HCT116 (cell line): Measurements from ENCODE around the gene SLC16A10. TPM values are rescaled to one million over a fixed set of nuclear protein-coding genes. Genes with fewer than 3 reads are reported as not detected.

ENCODE experiments used
- ATAC-seq: fragments of 200-7000 bp; cut with Tn5 transposase; 2 replicates; pipeline ENCODE4 v1.9.1; 2020; ENCODE audit warnings: mild to moderate bottlenecking, moderate library complexity
- BruUV-seq: library from RNA; stranded (reverse); fragments of 400-500 nt; replicated peaks from 2 replicates; lab custom pipeline; 2021; lab: Mats Ljungman, UMichigan
- CTCF ChIA-PET: fragments of 300-600 bp; sonication (Branson Sonifier 250); formaldehyde crosslinking; loops from one replicate; lab custom pipeline; 2021; ENCODE audit warnings: antibody characterized with exemption; lab: Charles Lee
- POLR2A ChIA-PET: fragments of 300-600, 350-600 bp; sonication (Branson Sonifier 250); formaldehyde crosslinking; loops from one replicate; lab custom pipeline; 2021; ENCODE audit warnings: antibody characterized with exemption; lab: Charles Lee
- RAD21 ChIA-PET, 2 experiments: fragments of 300-600 bp; sonication (Branson Sonifier 250); formaldehyde crosslinking; loops; one replicate each; lab custom pipeline; 2023; ENCODE audit warnings: low total read pairs in 2 of 2; ENCODE audit not compliant: uncharacterized antibody in 2 of 2, unreplicated experiment in 2 of 2, low non-redundant PET in 1 of 2; lab: Charles Lee
- DNase-seq: peaks from one replicate; pipeline ENCODE4 v3.0.0-alpha.2; 2010; ENCODE audit warnings: low read depth, low spot score
- H2AFZ ChIP-seq: fragments of 200-600 bp; shearing (Covaris generic), sonication (generic); 2 replicates; pipeline ENCODE4 v1.6.1; 2017; ENCODE audit warnings: low read depth, mixed run types, mixed read lengths, antibody characterized with exemption, low read length; ENCODE audit not compliant: poor library complexity, severe bottlenecking
- H3K27ac ChIP-seq: 2 replicates; pipeline ENCODE4 v1.5.1; 2012; ENCODE audit warnings: low read depth, low read length
- H3K27me3 ChIP-seq: fragments of 200-600 bp; sonication (generic); 2 replicates; pipeline ENCODE4 v1.6.1; 2016; ENCODE audit warnings: mixed run types, low read length, mixed read lengths; ENCODE audit not compliant: insufficient read depth
- H3K36me3 ChIP-seq, 2 experiments: fragments of 200-500 bp in 1 of 2; fragments of 200-600 bp in 1 of 2; sonication (Bioruptor generic) in 1 of 2; sonication (generic) in 1 of 2; 2 replicates each; pipeline versions ENCODE4 v1.5.1 to v1.6.1; 2014 to 2016; ENCODE audit warnings: low read length in 2 of 2, inconsistent platforms in 1 of 2, mixed read lengths in 1 of 2, mixed run types in 1 of 2; ENCODE audit not compliant: insufficient read depth in 2 of 2, control insufficient read depth in 1 of 2
- H3K4me1 ChIP-seq, 2 experiments: fragments of 200-600 bp in 1 of 2; sonication (generic) in 1 of 2; 2 replicates each; pipeline versions ENCODE4 v1.5.1 to v1.6.1; 2012 to 2017; ENCODE audit warnings: low read length in 2 of 2, inconsistent platforms in 1 of 2, mild to moderate bottlenecking in 1 of 2, mixed read lengths in 1 of 2, mixed run types in 1 of 2, moderate library complexity in 1 of 2; ENCODE audit not compliant: insufficient read depth in 2 of 2, control insufficient read depth in 1 of 2
- H3K4me2 ChIP-seq: fragments of 200-600 bp; sonication (generic); 2 replicates; pipeline ENCODE4 v1.6.1; 2017; ENCODE audit warnings: mixed run types, low read length, mixed read lengths
- H3K4me3 ChIP-seq, 2 experiments: fragments of 200-600 bp in 1 of 2; sonication (generic) in 1 of 2; replicated peaks in 1 of 2; 2 replicates each; pipeline ENCODE4 v1.5.1; 2011 to 2016; ENCODE audit warnings: low read length in 2 of 2, control low read depth in 1 of 2, low read depth in 1 of 2, mild to moderate bottlenecking in 1 of 2, mixed read lengths in 1 of 2, mixed run types in 1 of 2
- H3K79me2 ChIP-seq: fragments of 200-600 bp; sonication (generic); 2 replicates; pipeline ENCODE4 v1.6.1; 2017; ENCODE audit warnings: mild to moderate bottlenecking, mixed run types, low read length, moderate library complexity, mixed read lengths; ENCODE audit not compliant: insufficient read depth
- H3K9ac ChIP-seq: fragments of 200-600 bp; sonication (generic); 2 replicates; pipeline ENCODE4 v1.6.1; 2016; ENCODE audit warnings: low read length, mixed read lengths
- H3K9me2 ChIP-seq: fragments of 200-600 bp; sonication (generic), shearing (Covaris generic); 2 replicates; pipeline ENCODE4 v1.6.1; 2017; ENCODE audit warnings: mixed run types, mild to moderate bottlenecking, moderate library complexity; ENCODE audit not compliant: insufficient read depth
- H3K9me3 ChIP-seq, 2 experiments: fragments of 200-500 bp in 1 of 2; fragments of 200-600 bp in 1 of 2; sonication (Bioruptor generic) in 1 of 2; sonication (generic) in 1 of 2; 2 replicates each; pipeline ENCODE4 v1.6.1; 2014 to 2017; ENCODE audit warnings: low read length in 2 of 2, mixed read lengths in 2 of 2, inconsistent platforms in 1 of 2, low read depth in 1 of 2, mild to moderate bottlenecking in 1 of 2, mixed run types in 1 of 2, moderate library complexity in 1 of 2; ENCODE audit not compliant: control insufficient read depth in 1 of 2, insufficient read depth in 1 of 2
- H4K20me1 ChIP-seq: fragments of 200-600 bp; sonication (generic), shearing (Covaris generic); 2 replicates; pipeline ENCODE4 v1.6.1; 2017; ENCODE audit warnings: mixed run types, mild to moderate bottlenecking, moderate library complexity; ENCODE audit not compliant: insufficient read depth
- ATF3 ChIP-seq: IDR thresholded peaks from 2 replicates; pipeline ENCODE4 v1.6.1; 2012
- CBX3 ChIP-seq: IDR thresholded peaks from 2 replicates; pipeline ENCODE4 v1.6.1; 2012; ENCODE audit warnings: low read depth
- CEBPB ChIP-seq: IDR thresholded peaks from 2 replicates; pipeline ENCODE4 v1.6.1; 2012; ENCODE audit warnings: low read depth
- CTCF ChIP-seq, 3 experiments: fragments of 200-600 bp in 1 of 3; sonication (generic) in 1 of 3; IDR thresholded peaks in 2 of 3; conservative IDR thresholded peaks in 1 of 3; 2 replicates each; pipeline ENCODE4 v1.5.1; 2012 to 2017; ENCODE audit warnings: low read depth in 2 of 3, low read length in 2 of 3, antibody characterized with exemption in 1 of 3, borderline replicate concordance in 1 of 3, control low read depth in 1 of 3, mild to moderate bottlenecking in 1 of 3, mixed read lengths in 1 of 3, mixed run types in 1 of 3, moderate library complexity in 1 of 3; ENCODE audit not compliant: insufficient read depth in 1 of 3
- ELF1 ChIP-seq: IDR thresholded peaks from 2 replicates; pipeline ENCODE4 v1.6.1; 2012; ENCODE audit warnings: low read depth, borderline replicate concordance
- EZH2 ChIP-seq: fragments of 200-600 bp; sonication (generic); IDR thresholded peaks from 2 replicates; pipeline ENCODE4 v1.6.1; 2017; ENCODE audit warnings: antibody characterized with exemption, mixed run types
- FOSL1 ChIP-seq: IDR thresholded peaks from 2 replicates; pipeline ENCODE4 v1.6.1; 2012; ENCODE audit warnings: low read depth
- JUND ChIP-seq: IDR thresholded peaks from 2 replicates; pipeline ENCODE4 v1.6.1; 2012
- MAX ChIP-seq: IDR thresholded peaks from 2 replicates; pipeline ENCODE4 v1.6.1; 2012
- POLR2A ChIP-seq: IDR thresholded peaks from 2 replicates; pipeline ENCODE4 v1.7.0; 2011; ENCODE audit warnings: borderline replicate concordance; ENCODE audit not compliant: insufficient read depth, insufficient read length; ENCODE audit errors: extremely low read depth
- POLR2AphosphoS5 ChIP-seq: IDR thresholded peaks from 2 replicates; pipeline ENCODE4 v1.6.1; 2011; ENCODE audit warnings: mild to moderate bottlenecking, low read depth, low read length, moderate library complexity
- RAD21 ChIP-seq: IDR thresholded peaks from 2 replicates; pipeline ENCODE4 v1.6.1; 2012; ENCODE audit warnings: low read depth, mild to moderate bottlenecking
- REST ChIP-seq: IDR thresholded peaks from 2 replicates; pipeline ENCODE4 v1.6.1; 2012; ENCODE audit warnings: low read depth
- SIN3A ChIP-seq: IDR thresholded peaks from 2 replicates; pipeline ENCODE4 v1.6.1; 2012; ENCODE audit warnings: low read depth
- SP1 ChIP-seq: IDR thresholded peaks from 2 replicates; pipeline ENCODE4 v1.6.1; 2012; ENCODE audit warnings: low read depth
- SRF ChIP-seq: IDR thresholded peaks from 2 replicates; pipeline ENCODE4 v1.6.1; 2012; ENCODE audit warnings: low read depth
- TCF7L2 ChIP-seq: IDR thresholded peaks from 2 replicates; pipeline ENCODE4 v1.7.0; 2011; ENCODE audit warnings: borderline replicate concordance, inconsistent platforms; ENCODE audit not compliant: insufficient read depth, insufficient read length; ENCODE audit errors: extremely low read depth
- YY1 ChIP-seq: IDR thresholded peaks from 2 replicates; pipeline ENCODE4 v1.6.1; 2011; ENCODE audit warnings: low read length, low read depth, moderate library complexity, mild to moderate bottlenecking; ENCODE audit not compliant: insufficient replicate concordance; ENCODE audit errors: extremely low read depth
- ZBTB33 ChIP-seq: IDR thresholded peaks from 2 replicates; pipeline ENCODE4 v1.6.1; 2011; ENCODE audit warnings: mild to moderate bottlenecking, low read length, moderate library complexity; ENCODE audit not compliant: insufficient replicate concordance; ENCODE audit errors: extremely low read depth
- ZNF274 ChIP-seq: fragments of 200-500 bp; sonication (Bioruptor generic); IDR thresholded peaks from 2 replicates; pipeline ENCODE4 v1.6.1; 2014; ENCODE audit warnings: mild to moderate bottlenecking, low read depth, low read length, inconsistent platforms
- intact Hi-C: fragments of 100-400 bp; cut with micrococcal nuclease; formaldehyde crosslinking; loops from 2 replicates; pipeline ENCODE4 v1.10.0; 2022
- total RNA-seq: library from RNA; stranded (reverse); gene quantifications from one replicate; pipeline ENCODE4 v1.2.1, GENCODE V29; 2021; ENCODE audit not compliant: unreplicated experiment

SLC16A10 gene
- total RNA-seq, 1 experiment from 2014 or later, result 8.3 TPM

GRCh38 chr6:111199935-111200334 lies 112.6 kb downstream of the SLC16A10 start:
- no peak for TF ChIP-seq ZBTB33
- no peak for TF ChIP-seq TCF7L2
- TF ChIP-seq RAD21, result no peak
- TF ChIP-seq CBX3, result no peak
- TF ChIP-seq REST, result no peak
- TF ChIP-seq CTCF (IDR thresholded peaks at IDR 0.05 in 2 of 3, conservative IDR thresholded peaks at IDR 0.05 in 1 of 3; ENCODE audit: borderline replicate concordance in 1 of 3, insufficient read depth in 1 of 3, low read depth in 2 of 3, low read length in 2 of 3), result no peak
- no peak for TF ChIP-seq MAX
- no peak for TF ChIP-seq SRF
- no peak for TF ChIP-seq ATF3
- TF ChIP-seq SP1, result no peak
- TF ChIP-seq CEBPB, result no peak
- TF ChIP-seq ELF1, result no peak
- no peak for TF ChIP-seq SIN3A
- TF ChIP-seq FOSL1, result no peak
- TF ChIP-seq JUND, result no peak
- no peak for TF ChIP-seq POLR2A
- no peak for TF ChIP-seq ZNF274
- no peak for TF ChIP-seq POLR2AphosphoS5
- no peak for TF ChIP-seq EZH2
- no peak for TF ChIP-seq YY1
- no peak overlapping the region for H3K4me2 ChIP-seq
- no peaks in the 10 kb centered on the region for H3K9me3 ChIP-seq
- H3K36me3 ChIP-seq, result no peaks in the 10 kb centered on the region
- BruUV-seq, result no TSS peak
- intact Hi-C loops, result no loop called here
- RAD21 ChIA-PET, result no interaction called here
- H3K9me2 ChIP-seq, result no peaks in the 10 kb centered on the region
- H3K9ac ChIP-seq, result no peak overlapping the region
- no peak overlapping the region for H3K4me3 ChIP-seq
- no peaks in the 10 kb centered on the region for H3K27me3 ChIP-seq
- no peaks in the 10 kb centered on the region for H3K79me2 ChIP-seq
- H2AFZ ChIP-seq, result no peak overlapping the region
- DNase-seq (no peak), ATAC-seq (no peak)
- no peaks in the 10 kb centered on the region for H4K20me1 ChIP-seq
- POLR2A ChIA-PET, result no interaction called here
- no peak overlapping the region for H3K27ac ChIP-seq
- no peaks in the 10 kb centered on the region for H3K4me1 ChIP-seq
- CTCF ChIA-PET, result no interaction called here
